GM19025 (cell line): ENCODE data around the gene PRR20G.
"Not testable (repeated sequence)": the region's sequence is repeated elsewhere in the genome, so short reads cannot be mapped to it uniquely, and the experiment has no call there.

Source experiments
- ATAC-seq: cut with Tn5 transposase; IDR thresholded peaks from one replicate; pipeline ENCODE4 v1.9.1; 2021; ENCODE audit warnings: mild to moderate bottlenecking, low read depth, moderate library complexity; ENCODE audit not compliant: unreplicated experiment

The PRR20G gene

DNA sequence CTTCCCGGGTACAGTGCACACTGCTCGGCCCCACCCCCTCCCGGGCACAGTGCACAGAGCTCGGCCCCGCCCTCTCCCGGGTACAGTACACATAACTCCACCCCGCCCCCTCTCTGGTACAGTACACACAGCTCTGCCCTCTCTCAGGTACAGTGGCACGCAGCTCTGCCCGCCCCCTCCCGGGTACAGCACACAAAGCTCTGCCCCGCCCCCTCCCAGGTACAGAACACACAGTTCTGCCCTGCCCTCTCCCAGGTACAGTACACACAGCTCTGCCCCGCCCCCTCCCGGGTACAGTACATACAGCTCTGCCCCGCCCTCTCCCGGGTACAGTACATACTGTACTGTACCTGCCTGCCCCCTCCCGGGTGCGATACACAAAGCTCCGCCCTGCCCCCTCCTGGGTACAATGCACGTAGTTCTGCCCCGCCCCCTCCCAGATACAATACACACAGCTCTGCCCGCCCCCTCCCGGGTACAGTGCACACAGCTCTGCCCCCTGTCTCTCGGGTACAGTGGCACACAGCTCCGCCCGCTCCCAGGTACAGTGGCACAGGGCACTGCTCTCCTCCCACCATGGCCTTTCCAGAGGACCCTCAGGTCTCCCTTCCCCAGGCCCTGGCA is 16.4 kb upstream of the PRR20G start:
- no peak for ATAC-seq

DNA sequence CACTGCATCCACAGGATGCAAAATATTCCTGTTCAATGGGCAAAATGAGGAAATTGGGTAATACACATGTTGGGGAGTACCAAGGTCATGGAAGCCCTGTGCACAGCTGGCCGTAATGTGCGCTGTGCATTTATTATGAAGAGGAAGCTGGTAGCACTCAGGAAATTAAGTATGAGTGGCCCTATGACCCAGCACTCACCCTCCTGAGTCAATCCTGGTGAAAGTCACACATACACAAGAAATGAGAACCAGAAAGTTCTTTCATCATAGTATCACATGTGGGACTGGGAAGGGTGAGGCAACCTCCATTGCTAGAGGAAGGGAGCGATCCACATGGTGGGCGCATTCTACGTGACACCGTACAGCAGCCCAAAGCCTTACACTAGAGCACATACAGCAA is 11.4 kb upstream of the PRR20G start:
- ATAC-seq: no peak

- no peak for ATAC-seq
Measured at GRCh38 chr3:127296959-127297358, 9.1 kb upstream of the PRR20G start.

GRCh38 chr3:127296166-127296565 is 8.3 kb upstream of the PRR20G start:
- ATAC-seq: no peak

- ATAC-seq: not testable (repeated sequence)
Measured at GRCh38 chr3:127293650-127294049, 5.8 kb upstream of the PRR20G start.

DNA sequence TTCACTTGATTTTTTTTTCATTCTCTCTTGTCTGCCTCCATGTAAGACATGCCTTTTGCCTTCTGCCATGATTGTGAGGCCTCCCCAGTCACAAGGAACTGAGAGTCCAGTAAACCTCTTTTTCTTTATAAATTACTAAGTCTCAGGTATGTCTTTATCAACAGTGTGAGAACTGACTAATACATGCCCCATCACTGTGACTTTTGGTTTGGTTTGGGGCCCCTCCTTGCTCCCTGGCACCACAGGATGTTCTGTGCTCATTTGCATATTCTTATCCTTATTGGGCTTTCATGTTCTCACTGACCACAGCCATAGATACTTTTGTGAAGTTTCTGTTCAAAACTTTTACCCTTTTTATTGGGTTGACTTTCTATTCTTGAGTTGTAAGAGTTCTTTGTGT is 3.8 kb upstream of the PRR20G start:
- no peak for ATAC-seq

GRCh38 chr3:127291114-127291513 is 3.3 kb upstream of the PRR20G start:
- ATAC-seq: no peak

DNA sequence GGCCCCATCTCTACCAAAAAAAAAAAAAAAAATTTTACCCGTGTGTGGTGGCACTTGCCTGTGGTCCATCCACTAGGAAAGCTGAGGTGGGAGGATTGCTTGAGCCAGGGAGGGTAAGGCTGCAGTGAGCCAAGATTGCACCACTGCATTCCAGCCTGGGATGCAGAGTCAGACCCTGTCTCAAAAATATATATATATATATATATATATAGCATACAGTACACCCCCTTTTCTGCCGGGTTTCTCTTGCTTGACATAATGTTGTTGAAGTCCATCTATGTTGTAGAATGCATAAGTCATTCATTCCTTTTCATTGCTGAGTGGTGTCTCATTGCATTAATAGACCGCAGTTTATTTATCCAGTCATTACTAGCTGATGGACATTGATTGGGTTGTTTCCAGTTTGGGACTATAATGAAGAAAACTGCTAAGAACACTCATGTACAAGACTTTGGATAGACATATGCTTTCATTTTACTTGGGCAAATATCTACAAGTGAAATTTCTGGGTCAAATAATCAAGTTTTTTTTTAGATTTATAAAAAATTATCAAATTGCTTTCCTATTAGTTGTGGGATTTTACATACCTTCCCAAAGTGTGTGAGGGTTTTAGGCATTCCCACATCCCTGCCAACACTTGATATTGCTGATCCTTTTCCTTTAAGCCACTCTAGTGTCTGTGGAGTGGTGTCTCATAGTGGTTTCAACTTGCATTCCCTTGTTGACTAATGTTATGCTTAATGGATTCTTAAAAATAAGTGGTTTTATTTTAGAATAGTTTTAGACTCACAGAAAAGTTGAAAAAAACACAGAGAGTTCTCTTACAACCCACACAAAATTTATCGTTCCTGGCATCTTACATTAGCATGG is 2.1 kb upstream of the PRR20G start:
- ATAC-seq: no peak

DNA sequence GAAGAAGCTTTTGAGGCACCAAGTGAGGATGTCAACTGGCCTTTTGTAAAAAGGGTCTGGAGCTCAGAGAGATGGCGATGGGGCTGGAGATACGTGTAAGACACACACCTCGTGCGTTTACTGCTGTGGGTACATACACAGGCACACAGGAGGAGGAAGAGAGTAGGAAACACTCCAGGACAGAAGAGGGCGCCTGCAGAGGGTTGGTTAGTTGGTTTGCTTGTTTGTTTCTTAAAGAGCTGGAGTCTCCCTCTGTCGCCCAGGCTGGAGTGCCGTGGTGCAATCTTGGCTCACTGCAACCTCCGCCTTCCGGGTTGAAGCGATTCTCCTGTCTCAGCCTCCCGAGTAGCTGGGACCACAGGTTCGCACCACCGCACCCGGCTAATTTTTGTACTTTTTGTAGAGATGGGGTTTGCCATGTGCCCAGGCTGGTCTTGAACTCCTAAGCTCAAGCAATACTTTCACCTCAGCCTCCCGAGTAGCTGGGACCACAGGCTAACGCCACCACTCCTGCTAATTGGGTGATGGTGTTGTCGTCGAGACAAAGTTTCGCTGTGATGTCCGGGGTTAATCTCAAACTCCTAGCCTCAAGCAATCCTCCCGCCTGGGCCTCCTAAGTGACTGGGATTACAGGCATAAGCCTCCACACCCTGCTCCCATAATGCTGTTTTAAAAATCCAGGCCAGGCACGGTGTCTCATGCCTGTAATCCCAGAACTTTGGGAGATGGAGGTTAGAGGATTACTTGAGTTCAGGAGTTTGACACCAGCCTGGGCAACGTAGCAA is 1.3 kb upstream of the PRR20G start:
- ATAC-seq: no peak

- ATAC-seq: no peak
Measured at GRCh38 chr3:127288343-127288742, 497 bp upstream of the PRR20G start.

- no peak for ATAC-seq
Measured at GRCh38 chr3:127286571-127287140, 1.2 kb downstream of the PRR20G start.

GRCh38 chr3:127284258-127284657 is 3.6 kb downstream of the PRR20G start:
- no peak for ATAC-seq

GRCh38 chr3:127277561-127277960 is 10.3 kb downstream of the PRR20G start:
- no peak for ATAC-seq

DNA sequence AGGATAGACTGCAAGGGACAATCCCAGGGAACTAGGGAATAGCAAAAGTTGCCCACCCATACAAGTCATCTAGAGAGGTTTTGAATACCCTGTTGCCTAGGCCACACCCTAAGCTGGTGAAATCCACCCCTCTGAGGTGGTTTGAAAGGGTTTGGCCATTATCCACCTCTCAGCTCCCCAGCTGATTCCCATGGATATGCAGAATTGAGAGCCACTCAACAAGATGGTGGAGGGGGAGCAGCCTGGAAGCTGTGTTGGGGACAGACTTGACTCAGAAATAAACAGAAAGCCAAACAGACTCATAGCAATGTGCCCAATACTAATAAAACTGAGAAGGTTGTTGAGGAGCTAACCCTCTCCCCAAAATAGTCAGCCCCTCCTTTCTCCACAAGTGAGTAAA is 10.9 kb downstream of the PRR20G start:
- no peak for ATAC-seq

DNA sequence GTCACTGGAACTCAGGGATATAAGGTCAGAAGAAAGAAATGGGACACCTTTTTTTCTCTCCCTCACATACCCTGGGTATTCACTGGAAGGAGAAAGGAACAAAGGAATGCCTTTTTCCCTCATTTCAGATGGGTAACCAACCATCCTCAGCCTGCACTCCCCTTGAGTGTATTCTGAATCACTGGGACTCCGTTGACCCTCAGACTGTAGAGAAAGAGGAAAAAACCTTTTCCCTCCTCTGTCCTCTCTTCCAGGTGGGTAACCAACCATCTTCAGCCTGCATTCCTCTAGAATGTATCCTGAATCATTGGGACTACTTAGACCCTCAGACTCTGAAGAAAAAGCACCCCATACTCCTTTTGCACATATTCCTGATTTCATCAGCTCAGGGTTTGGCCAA is 11.4 kb downstream of the PRR20G start:
- ATAC-seq: no peak

GRCh38 chr3:127275287-127275781 is 12.5 kb downstream of the PRR20G start:
- ATAC-seq: no peak

GRCh38 chr3:127274200-127274760 is 13.6 kb downstream of the PRR20G start:
- no peak for ATAC-seq

- no peak for ATAC-seq
Measured at GRCh38 chr3:127273206-127273605, 14.6 kb downstream of the PRR20G start.

DNA sequence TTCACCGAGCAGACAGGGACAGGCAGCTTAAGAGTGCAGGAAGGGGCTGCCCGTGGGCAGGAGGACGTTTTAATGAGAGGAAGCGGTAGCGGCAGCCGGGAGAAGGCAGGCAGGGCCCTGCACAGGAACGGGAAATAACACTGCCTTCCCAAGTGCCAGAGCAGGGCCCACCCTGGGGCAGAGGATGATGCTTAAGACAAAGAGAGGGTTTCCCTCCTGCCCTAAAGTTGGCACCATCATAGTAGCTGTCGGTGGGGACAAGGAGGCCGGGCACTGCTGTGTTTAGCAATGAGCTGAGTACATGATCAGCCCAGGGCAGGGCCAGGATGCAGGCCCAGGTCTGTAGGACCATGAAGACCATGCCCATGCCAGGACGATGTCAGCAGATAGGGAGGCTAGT is 21.7 kb downstream of the PRR20G start:
- ATAC-seq: no peak

DNA sequence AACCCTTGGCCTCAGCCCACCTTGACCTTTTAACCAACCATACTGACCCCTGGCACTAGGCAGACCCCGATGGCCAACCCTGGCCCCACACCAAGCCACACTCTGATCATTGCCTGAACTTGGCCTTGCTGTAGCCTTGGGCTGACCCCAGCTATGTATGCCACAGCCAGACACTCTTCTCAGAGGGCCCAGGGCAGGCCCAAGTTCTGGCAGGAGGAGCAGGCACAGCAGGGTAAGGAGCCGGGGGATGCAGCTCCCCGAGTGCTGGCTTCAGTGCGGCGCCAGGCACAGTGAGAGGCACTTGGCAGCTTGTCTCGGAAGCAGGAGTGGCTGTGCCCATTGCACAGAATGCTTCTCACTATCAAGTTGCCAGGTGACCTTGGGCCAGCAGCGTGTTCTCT is 22.3 kb downstream of the PRR20G start:
- no peak for ATAC-seq
